ENCODE measurements around the gene TUBB2B. TPM values are rescaled to one million over a fixed set of nuclear protein-coding genes. Genes with fewer than 3 reads are reported as not detected.

TUBB2B gene
- total and polyA plus RNA-seq, 10 of the 15 experiments (the other 5 are each of a cell fraction or from before 2014, with no cell fraction given), result 2.6 to 75.2 (median 21.2) TPM

- peak in 1 of 3 experiments; percentile 30; a peak in 2 of 6 replicates for TF ChIP-seq CTCF (IDR thresholded peaks at IDR 0.05 in 2 of 3, conservative IDR thresholded peaks at IDR 0.05 in 1 of 3; ENCODE audit: control insufficient read depth in 2 of 3, extremely low read depth in 1 of 3, insufficient read depth in 1 of 3, low read depth in 3 of 3, low read length in 3 of 3)
Observed at GRCh38 chr6:3209114-3210023, 18.1 kb downstream of the TUBB2B start (continued).

GRCh38 chr6:3208775-3209113 is 18.7 kb downstream of the TUBB2B start:
- Histone ChIP-seq H2AFZ (ENCODE audit: control insufficient read depth, low read depth, low read length) (peak overlapping the region; percentile 31), H3K79me2 (ENCODE audit: control insufficient read depth, insufficient read depth, low read length) (no peaks in the 10 kb centered on the region), H3K36me3 (ENCODE audit: control insufficient read depth in 2 of 2, insufficient read depth in 2 of 2, low read length in 1 of 2) (no peaks in the 10 kb centered on the region), H4K20me1 (ENCODE audit: control insufficient read depth, insufficient read depth) (no peaks in the 10 kb centered on the region), H3K27me3 (replicated peaks in 1 of 2; ENCODE audit: control insufficient read depth in 2 of 2, insufficient read depth in 2 of 2, low read length in 1 of 2) (no peaks in the 10 kb centered on the region), H3K4me3 (no peak overlapping the region), H3K4me1 (ENCODE audit: control insufficient read depth, insufficient read depth, low read length) (peaks cover 44% of the 10 kb centered on the region), H3K27ac (ENCODE audit: control insufficient read depth, insufficient read depth) (peak overlapping the region; percentile 71), H3K9ac (ENCODE audit: control insufficient read depth, insufficient read depth, low read length) (peak overlapping the region; percentile 32), H3K4me2 (ENCODE audit: control insufficient read depth, insufficient read depth) (peak overlapping the region; percentile 75), H3K9me3 (replicated peaks; ENCODE audit: control insufficient read depth, insufficient read depth, low read length) (peaks cover 4% of the 10 kb centered on the region; the same call in 2 of the 3 replicates)
- ChIA-PET POLR2A (interaction anchor here (0.6 to 1.0 kb wide), 2 partner anchors 14 to 142 kb away, joined by 3 to 5 read pairs; no protein-coding TSS in a partner anchor), RAD21 (ENCODE audit: unreplicated experiment) (interaction anchor here (0.9 to 3.4 kb wide), 7 partner anchors 31 to 93 kb away, joined by 3 to 17 read pairs (median 3); partner anchors contain the start of gene TUBB2A), SMC1A (ENCODE audit: uncharacterized antibody, unreplicated experiment) (interaction anchor here (1.0 to 1.5 kb wide), 7 partner anchors 43 to 524 kb away, joined by 3 to 5 read pairs (median 3); partner anchors contain the start of gene TUBB2A), CTCF (interaction anchor here (1.0 to 3.0 kb wide), 6 partner anchors 18 to 211 kb away, joined by 3 to 10 read pairs (median 4); partner anchors contain the start of gene TUBB2A)
- no TSS peak for BruUV-seq (replicated peaks)
- TF ChIP-seq ZNF217 (IDR thresholded peaks at IDR 0.05) (no peak), NKRF (conservative IDR thresholded peaks at IDR 0.05) (no peak), HSF1 (IDR thresholded peaks at IDR 0.05; ENCODE audit: low read depth, low read length) (no peak), CBX3 (IDR thresholded peaks at IDR 0.05; ENCODE audit: borderline replicate concordance, low read depth) (no peak), USF1 (IDR thresholded peaks at IDR 0.05; ENCODE audit: borderline replicate concordance, extremely low read length, insufficient read depth, low read depth, low read length) (no peak)
- in situ Hi-C loops (cut with MboI), result no loop called here
- FAIRE-seq (no peak), DNase-seq (ENCODE audit: low read depth, low spot score) (no peak), ATAC-seq (no peak; the same call in 2 of the 3 replicates)
- intact Hi-C loops (cut with micrococcal nuclease; ENCODE audit: unreplicated experiment), result loop anchor here (2.0 to 10.0 kb wide), 3 partner anchors 46 to 344 kb away; no protein-coding TSS in a partner anchor
- WGBS (ENCODE audit: insufficient coverage, insufficient replicate concordance, low lambda C conversion rate, missing lambda C conversion rate), result 40% methylated on average over 1 of the region's 1 CpG

All from GM12878 (cell line).